H1 (cell line): ENCODE data around the gene MTMR6. TPM values are rescaled to one million over a fixed set of nuclear protein-coding genes. Genes with fewer than 3 reads are reported as not detected.

Experiments used
- CTCF ChIA-PET: fragments of 300-600 bp; sonication (Branson Sonifier 250); formaldehyde crosslinking; loops from one replicate; lab custom pipeline; 2021; ENCODE audit not compliant: partially characterized antibody; lab: Charles Lee
- POLR2A ChIA-PET: fragments of 300-600 bp; sonication (Branson Sonifier 250); formaldehyde crosslinking; loops from one replicate; lab custom pipeline; 2021; ENCODE audit warnings: inconsistent platforms; ENCODE audit not compliant: partially characterized antibody; lab: Charles Lee
- DNase-seq, 2 experiments: peaks; one replicate each; pipeline versions ENCODE4 v3.0.0 to v3.0.0-alpha.2; 2010 to 2022; ENCODE audit warnings: low spot score in 2 of 2, low read depth in 1 of 2, mixed read lengths in 1 of 2
- FAIRE-seq: peaks from 2 replicates; lab custom pipeline; 2011; peaks lifted over from hg19 to GRCh38; lab: Jason Lieb, UNC
- H2AFZ ChIP-seq: 2 replicates; pipeline ENCODE4 v1.8.1; 2012; ENCODE audit warnings: low read length, inconsistent platforms
- H2AK5ac ChIP-seq: 2 replicates; pipeline ENCODE4 v1.6.1; 2013; ENCODE audit warnings: low read depth, low read length
- H2BK120ac ChIP-seq: replicated peaks from 2 replicates; pipeline ENCODE3; 2013; ENCODE audit warnings: low read depth, low read length, inconsistent platforms
- H2BK12ac ChIP-seq: 2 replicates; pipeline ENCODE4 v1.6.1; 2013; ENCODE audit warnings: low read depth, low read length
- H2BK15ac ChIP-seq: 2 replicates; pipeline ENCODE4 v1.6.1; 2013; ENCODE audit warnings: low read length
- H2BK20ac ChIP-seq: 2 replicates; pipeline ENCODE4 v1.6.1; 2013; ENCODE audit warnings: low read length
- H2BK5ac ChIP-seq: 2 replicates; pipeline ENCODE4 v1.6.1; 2013; ENCODE audit warnings: low read depth, low read length
- H3K14ac ChIP-seq: 2 replicates; pipeline ENCODE4 v1.6.1; 2013; ENCODE audit warnings: inconsistent platforms; ENCODE audit not compliant: insufficient read length
- H3K18ac ChIP-seq: 2 replicates; pipeline ENCODE4 v1.6.1; 2013; ENCODE audit warnings: low read length; ENCODE audit errors: extremely low read depth
- H3K23ac ChIP-seq: 2 replicates; pipeline ENCODE4 v1.6.1; 2013; ENCODE audit warnings: inconsistent platforms; ENCODE audit not compliant: insufficient read length
- H3K23me2 ChIP-seq: 2 replicates; pipeline ENCODE4 v1.6.1; 2013; ENCODE audit warnings: low read depth, low read length
- H3K27ac ChIP-seq: 2 replicates; pipeline ENCODE4 v1.6.1; 2011; ENCODE audit warnings: low read depth, low read length, inconsistent platforms
- H3K27me3 ChIP-seq, 4 experiments: replicated peaks in 1 of 4; 1 replicate in 1 of 4; 2 replicates in 3 of 4; pipeline versions ENCODE4 v1.6.1 to v1.8.1; 2011 to 2013; ENCODE audit warnings: low read length in 3 of 4, mild to moderate bottlenecking in 3 of 4, inconsistent platforms in 2 of 4, mixed read lengths in 2 of 4, moderate library complexity in 1 of 4; ENCODE audit not compliant: control insufficient read depth in 3 of 4, insufficient read depth in 3 of 4; ENCODE audit errors: extremely low read depth in 1 of 4
- H3K36me3 ChIP-seq, 4 experiments: 2 replicates each; pipeline versions ENCODE4 v1.6.1 to v1.8.1; 2011 to 2013; ENCODE audit warnings: mild to moderate bottlenecking in 4 of 4, low read length in 3 of 4, moderate library complexity in 2 of 4, control low read depth in 1 of 4, inconsistent platforms in 1 of 4; ENCODE audit not compliant: insufficient read depth in 4 of 4, control insufficient read depth in 2 of 4
- H3K4ac ChIP-seq: replicated peaks from 2 replicates; pipeline ENCODE3; 2013; ENCODE audit warnings: low read length, low read depth, mixed read lengths, inconsistent platforms; ENCODE audit not compliant: insufficient read length
- H3K4me1 ChIP-seq, 4 experiments: replicated peaks in 1 of 4; 1 replicate in 1 of 4; 2 replicates in 3 of 4; pipeline versions ENCODE4 v1.6.1 to v1.8.1; 2011 to 2013; ENCODE audit warnings: low read length in 3 of 4, inconsistent platforms in 2 of 4, mixed read lengths in 1 of 4; ENCODE audit not compliant: insufficient read depth in 4 of 4, control insufficient read depth in 3 of 4
- H3K4me2 ChIP-seq, 2 experiments: 2 replicates each; pipeline versions ENCODE4 v1.6.1 to v1.8.1; 2011 to 2013; ENCODE audit warnings: low read depth in 2 of 2, low read length in 2 of 2, control low read depth in 1 of 2, inconsistent platforms in 1 of 2, mild to moderate bottlenecking in 1 of 2; ENCODE audit not compliant: insufficient read depth in 1 of 2
- H3K4me3 ChIP-seq, 4 experiments: fragments of 200-600, 300-600 bp in 1 of 4; sonication (generic), shearing (Covaris generic), sonication (Bioruptor Twin) in 1 of 4; 2 replicates each; pipeline versions ENCODE4 v1.5.1 to v1.8.1; 2011 to 2016; ENCODE audit warnings: low read length in 4 of 4, low read depth in 3 of 4, control low read depth in 2 of 4, inconsistent platforms in 2 of 4, mild to moderate bottlenecking in 2 of 4, mixed read lengths in 1 of 4, moderate library complexity in 1 of 4; ENCODE audit not compliant: insufficient read depth in 2 of 4; ENCODE audit errors: extremely low read depth in 1 of 4
- H3K56ac ChIP-seq: replicated peaks from 2 replicates; pipeline ENCODE3; 2013; ENCODE audit warnings: low read depth, mild to moderate bottlenecking, mixed read lengths, low read length, inconsistent platforms; ENCODE audit not compliant: insufficient read length
- H3K79me1 ChIP-seq: 2 replicates; pipeline ENCODE4 v1.6.1; 2013; ENCODE audit warnings: low read depth, low read length, control low read depth
- H3K79me2 ChIP-seq, 2 experiments: 2 replicates each; pipeline versions ENCODE4 v1.6.1 to v1.8.1; 2012 to 2013; ENCODE audit warnings: low read length in 2 of 2, mild to moderate bottlenecking in 2 of 2, inconsistent platforms in 1 of 2; ENCODE audit not compliant: insufficient read depth in 2 of 2, control insufficient read depth in 1 of 2
- H3K9ac ChIP-seq, 4 experiments: replicated peaks in 1 of 4; 1 replicate in 1 of 4; 2 replicates in 3 of 4; pipeline versions ENCODE4 v1.6.1 to v1.8.1; 2011 to 2013; ENCODE audit warnings: low read depth in 3 of 4, low read length in 3 of 4, control low read depth in 2 of 4, mild to moderate bottlenecking in 2 of 4, moderate library complexity in 2 of 4, inconsistent platforms in 1 of 4; ENCODE audit errors: extremely low read depth in 1 of 4
- H3K9me3 ChIP-seq, 2 experiments: 2 replicates each; pipeline versions ENCODE4 v1.6.1 to v1.8.1; 2012 to 2013; ENCODE audit warnings: mild to moderate bottlenecking in 2 of 2, moderate library complexity in 2 of 2, control low read depth in 1 of 2, inconsistent platforms in 1 of 2, low read depth in 1 of 2, low read length in 1 of 2, mixed read lengths in 1 of 2; ENCODE audit not compliant: insufficient read depth in 2 of 2
- H4K20me1 ChIP-seq, 2 experiments: replicated peaks in 1 of 2; 2 replicates each; pipeline versions ENCODE3 to v1.8.1; 2011 to 2013; ENCODE audit warnings: inconsistent platforms in 2 of 2, low read length in 2 of 2, mild to moderate bottlenecking in 1 of 2; ENCODE audit not compliant: insufficient read depth in 2 of 2, control insufficient read depth in 1 of 2
- H4K5ac ChIP-seq: 2 replicates; pipeline ENCODE4 v1.6.1; 2013; ENCODE audit warnings: low read length, low read depth, mixed read lengths, inconsistent platforms; ENCODE audit not compliant: insufficient read length
- H4K8ac ChIP-seq: 2 replicates; pipeline ENCODE4 v1.8.0; 2013; ENCODE audit warnings: mild to moderate bottlenecking, moderate library complexity, low read length, inconsistent platforms; ENCODE audit not compliant: insufficient read depth; ENCODE audit errors: extremely low read depth
- H4K91ac ChIP-seq: replicated peaks from 2 replicates; pipeline ENCODE3; 2013; ENCODE audit warnings: low read length, mixed read lengths, inconsistent platforms; ENCODE audit not compliant: insufficient read length
- GABPA ChIP-seq: IDR thresholded peaks from 2 replicates; pipeline ENCODE4 v1.6.1; 2011; ENCODE audit warnings: mild to moderate bottlenecking, low read length, moderate library complexity, borderline replicate concordance; ENCODE audit not compliant: insufficient read depth
- KDM1A ChIP-seq: fragments of 200-600, 300-600 bp; sonication (generic); IDR thresholded peaks from 2 replicates; pipeline ENCODE4 v1.7.1; 2016; ENCODE audit warnings: mild to moderate bottlenecking, low read length, borderline replicate concordance
- POLR2AphosphoS5 ChIP-seq: IDR thresholded peaks from 2 replicates; pipeline ENCODE4 v1.6.1; 2011; ENCODE audit warnings: low read depth, low read length
- WGBS, 2 experiments: shearing (Covaris generic) in 1 of 2; methylation state at CpG; one replicate each; pipeline versions ENCODE4 v1.1.6 to v1.1.7; 2013 to 2015; ENCODE audit warnings: low lambda C conversion rate in 2 of 2, mixed read lengths in 2 of 2, inconsistent platforms in 1 of 2, low coverage in 1 of 2, missing lambda C conversion rate in 1 of 2; ENCODE audit not compliant: insufficient replicate concordance in 2 of 2, insufficient coverage in 1 of 2, insufficient read length in 1 of 2; ENCODE audit errors: extremely low coverage in 1 of 2, missing lambda C conversion rate in 1 of 2; 5-methylcytosine and 5-hydroxymethylcytosine counted together
- polyA plus RNA-seq, 7 experiments: library from polyadenylated mRNA; depleted of rRNA in 3 of 7; stranded (reverse) in 5 of 7; unstranded in 2 of 7; fragments of >200 nt in 5 of 7; fragments of 200-250 nt in 2 of 7; gene quantifications; 1 replicate in 5 of 7; 2 replicates in 1 of 7; 4 replicates in 1 of 7; pipeline versions ENCODE4 v1.2.1 to v1.2.3, GENCODE V29; 2011 to 2013; ENCODE audit warnings: missing spikeins in 2 of 7, mixed read lengths in 2 of 7
- total RNA-seq: library from RNA; stranded (reverse); fragmentation: NEBNext Ultra II Directional; extraction: Animal tissue kit (Norgen Biotek cat#: 25700); gene quantifications from 2 replicates; pipeline ENCODE4 v1.2.1, GENCODE V29; 2021
- TF ChIP-seq, protein P1 (sequence below): IDR thresholded peaks from 2 replicates; pipeline ENCODE4 v1.6.1; 2012; ENCODE audit warnings: inconsistent platforms
- TF ChIP-seq, protein P2 (sequence below): IDR thresholded peaks from 2 replicates; pipeline ENCODE4 v1.6.1; 2012; ENCODE audit warnings: low read length, inconsistent platforms

MTMR6 gene
- total and polyA plus RNA-seq, 2 of the 8 experiments (the other 6 are each of a cell fraction or from before 2014, with no cell fraction given), result 2.1 to 8.4 TPM

DNA sequence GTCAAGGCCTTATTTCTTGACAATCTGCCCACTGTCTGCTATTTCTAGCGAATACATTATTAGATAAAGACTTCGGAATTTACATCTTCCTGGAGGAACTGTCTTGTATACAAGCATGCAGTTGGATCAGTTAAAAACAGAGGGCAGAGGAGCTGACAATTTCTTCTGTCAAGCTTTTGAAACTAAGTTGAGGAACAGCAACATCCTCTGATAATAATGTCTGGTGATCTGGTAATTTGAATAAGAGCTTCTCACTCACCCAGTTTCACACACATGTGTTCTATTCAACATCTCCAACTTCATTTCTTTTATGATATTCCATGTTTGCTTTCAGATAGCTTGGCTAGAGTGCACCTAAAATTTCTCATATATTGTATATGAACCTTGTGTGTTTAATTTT is 50.2 kb downstream of the MTMR6 start:
- no peak overlapping the region for H2BK120ac ChIP-seq
- H2BK5ac ChIP-seq, result no peak overlapping the region
- H4K20me1 ChIP-seq, result no peaks in the 10 kb centered on the region
- no peaks in the 10 kb centered on the region for H3K9me3 ChIP-seq
- no peak overlapping the region for H3K4me2 ChIP-seq
- no peak overlapping the region for H3K9ac ChIP-seq
- H3K56ac ChIP-seq, result no peak overlapping the region
- H3K27ac ChIP-seq, result no peak overlapping the region
- no peak overlapping the region for H2AFZ ChIP-seq
- no peak overlapping the region for H3K23ac ChIP-seq
- H3K79me2 ChIP-seq, result no peaks in the 10 kb centered on the region
- no peaks in the 10 kb centered on the region for H3K23me2 ChIP-seq
- no peak overlapping the region for H4K91ac ChIP-seq
- 76% methylated on average over 2 of the region's 2 CpGs; no CpG with 5 or more reads in 1 of the 2 experiments for WGBS, 2 experiments
- H2BK20ac ChIP-seq, result no peak overlapping the region
- CTCF ChIA-PET, result interaction anchor here (1.3 kb wide), 2 partner anchors 9 to 20 kb away, joined by 3 read pairs; no protein-coding TSS in a partner anchor
- POLR2A ChIA-PET, result interaction anchor here (0.5 to 1.0 kb wide), 2 partner anchors 110 to 279 kb away, joined by 3 to 4 read pairs; no protein-coding TSS in a partner anchor
- TF ChIP-seq, protein P1, sequence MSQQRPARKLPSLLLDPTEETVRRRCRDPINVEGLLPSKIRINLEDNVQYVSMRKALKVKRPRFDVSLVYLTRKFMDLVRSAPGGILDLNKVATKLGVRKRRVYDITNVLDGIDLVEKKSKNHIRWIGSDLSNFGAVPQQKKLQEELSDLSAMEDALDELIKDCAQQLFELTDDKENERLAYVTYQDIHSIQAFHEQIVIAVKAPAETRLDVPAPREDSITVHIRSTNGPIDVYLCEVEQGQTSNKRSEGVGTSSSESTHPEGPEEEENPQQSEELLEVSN, result no peak
- TF ChIP-seq, protein P2, sequence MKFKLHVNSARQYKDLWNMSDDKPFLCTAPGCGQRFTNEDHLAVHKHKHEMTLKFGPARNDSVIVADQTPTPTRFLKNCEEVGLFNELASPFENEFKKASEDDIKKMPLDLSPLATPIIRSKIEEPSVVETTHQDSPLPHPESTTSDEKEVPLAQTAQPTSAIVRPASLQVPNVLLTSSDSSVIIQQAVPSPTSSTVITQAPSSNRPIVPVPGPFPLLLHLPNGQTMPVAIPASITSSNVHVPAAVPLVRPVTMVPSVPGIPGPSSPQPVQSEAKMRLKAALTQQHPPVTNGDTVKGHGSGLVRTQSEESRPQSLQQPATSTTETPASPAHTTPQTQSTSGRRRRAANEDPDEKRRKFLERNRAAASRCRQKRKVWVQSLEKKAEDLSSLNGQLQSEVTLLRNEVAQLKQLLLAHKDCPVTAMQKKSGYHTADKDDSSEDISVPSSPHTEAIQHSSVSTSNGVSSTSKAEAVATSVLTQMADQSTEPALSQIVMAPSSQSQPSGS, result no peak
- TF ChIP-seq POLR2AphosphoS5 (no peak), KDM1A (no peak), GABPA (no peak)
- H4K8ac ChIP-seq, result no peak overlapping the region
- H3K14ac ChIP-seq, result no peak overlapping the region
- H3K27me3 ChIP-seq, result no peaks in the 10 kb centered on the region
- H3K36me3 ChIP-seq, result no peaks in the 10 kb centered on the region
- no peak overlapping the region for H3K18ac ChIP-seq
- no peak overlapping the region for H2AK5ac ChIP-seq
- no peak overlapping the region for H2BK15ac ChIP-seq
- no peaks in the 10 kb centered on the region for H3K79me1 ChIP-seq
- H4K5ac ChIP-seq, result no peak overlapping the region
- DNase-seq (no peak), FAIRE-seq (no peak)
- no peak overlapping the region for H3K4me3 ChIP-seq
- H3K4ac ChIP-seq, result no peak overlapping the region
- H2BK12ac ChIP-seq, result no peak overlapping the region
- H3K4me1 ChIP-seq, result no peaks in the 10 kb centered on the region
